ENCODE data around the gene CDK5RAP1. TPM values are rescaled to one million over a fixed set of nuclear protein-coding genes. Genes with fewer than 3 reads are reported as not detected.
"Not testable (repeated sequence)": the region's sequence is repeated elsewhere in the genome, so short reads cannot be mapped to it uniquely, and the experiment has no call there.

The CDK5RAP1 gene
- total RNA-seq, 3 donors from 2014 or later = 52.6 to 55.7 (median 53.8) TPM

DNA sequence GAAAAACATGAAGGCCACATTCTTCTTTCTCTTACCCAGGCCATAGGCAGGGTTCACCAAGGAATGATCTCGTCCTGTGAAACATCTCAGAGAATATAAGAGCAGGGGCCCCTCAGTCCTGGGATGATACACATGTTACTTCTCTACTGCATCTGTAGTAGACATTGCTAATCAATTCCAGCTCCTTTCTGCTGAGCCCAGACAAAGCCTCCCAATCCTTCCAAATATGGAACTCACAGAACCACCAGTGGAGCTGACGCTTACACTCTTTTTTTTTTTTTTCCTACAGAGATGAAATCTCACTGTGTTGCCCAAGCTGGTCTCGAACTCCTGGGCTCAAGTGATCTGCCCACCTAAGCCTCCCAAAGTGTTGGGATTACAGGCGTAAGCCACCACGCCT, 33.1 kb upstream of the CDK5RAP1 start:
- no peaks in the 10 kb centered on the region for H3K4me1 Mint-ChIP-seq (ENCODE audit: low read depth)
- H3K9me3 Mint-ChIP-seq = no peaks in the 10 kb centered on the region
- no peak for DNase-seq
- H3K27me3 Mint-ChIP-seq (ENCODE audit: low read depth) = no peaks in the 10 kb centered on the region
- ATAC-seq = no peak
- H3K4me3 Mint-ChIP-seq = no peak overlapping the region
- no peaks in the 10 kb centered on the region for H3K36me3 Mint-ChIP-seq (ENCODE audit: insufficient read depth)

DNA sequence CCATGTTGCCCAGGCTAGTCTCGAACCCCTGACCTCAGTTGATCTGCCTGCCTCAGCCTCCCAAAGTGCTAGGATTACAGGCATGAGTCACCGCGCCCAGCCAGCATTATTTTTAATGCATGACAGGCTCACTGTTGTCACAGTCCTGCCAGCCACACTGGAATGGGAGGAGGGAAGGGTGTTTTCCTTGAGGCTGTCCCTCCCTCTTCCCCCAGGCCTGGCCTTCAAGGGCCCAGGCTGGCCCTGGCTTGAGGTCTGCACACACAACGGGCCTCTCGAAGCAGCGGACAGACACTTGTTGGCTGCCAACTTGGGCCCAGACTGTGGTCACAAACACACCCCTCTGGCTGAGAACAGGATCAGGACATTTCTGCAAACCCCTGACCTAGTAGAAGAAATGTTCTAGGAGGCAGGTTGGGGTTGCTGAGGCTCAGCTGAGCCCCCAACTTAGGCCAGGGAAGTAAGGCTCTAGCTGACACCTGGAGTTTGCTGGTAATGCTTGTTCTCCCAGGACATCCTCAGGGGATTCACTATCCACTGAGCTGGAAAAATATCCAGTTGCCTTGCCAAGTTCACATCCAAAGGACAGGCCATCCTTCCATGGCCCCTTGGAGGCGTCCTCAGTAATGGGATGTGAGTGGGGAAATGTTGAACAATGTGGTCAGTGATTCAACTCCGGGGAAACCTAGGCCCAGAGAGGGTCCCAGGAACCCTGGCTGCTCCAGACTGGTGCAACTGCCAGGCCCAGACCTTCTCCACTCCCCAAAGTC, 32.3 kb upstream of the CDK5RAP1 start:
- H3K9me3 Mint-ChIP-seq = no peaks in the 10 kb centered on the region
- no peaks in the 10 kb centered on the region for H3K36me3 Mint-ChIP-seq (ENCODE audit: insufficient read depth)
- no peaks in the 10 kb centered on the region for H3K4me1 Mint-ChIP-seq (ENCODE audit: low read depth)
- ATAC-seq = no peak
- DNase-seq = no peak
- H3K4me3 Mint-ChIP-seq = no peak overlapping the region
- no peaks in the 10 kb centered on the region for H3K27me3 Mint-ChIP-seq (ENCODE audit: low read depth)

DNA sequence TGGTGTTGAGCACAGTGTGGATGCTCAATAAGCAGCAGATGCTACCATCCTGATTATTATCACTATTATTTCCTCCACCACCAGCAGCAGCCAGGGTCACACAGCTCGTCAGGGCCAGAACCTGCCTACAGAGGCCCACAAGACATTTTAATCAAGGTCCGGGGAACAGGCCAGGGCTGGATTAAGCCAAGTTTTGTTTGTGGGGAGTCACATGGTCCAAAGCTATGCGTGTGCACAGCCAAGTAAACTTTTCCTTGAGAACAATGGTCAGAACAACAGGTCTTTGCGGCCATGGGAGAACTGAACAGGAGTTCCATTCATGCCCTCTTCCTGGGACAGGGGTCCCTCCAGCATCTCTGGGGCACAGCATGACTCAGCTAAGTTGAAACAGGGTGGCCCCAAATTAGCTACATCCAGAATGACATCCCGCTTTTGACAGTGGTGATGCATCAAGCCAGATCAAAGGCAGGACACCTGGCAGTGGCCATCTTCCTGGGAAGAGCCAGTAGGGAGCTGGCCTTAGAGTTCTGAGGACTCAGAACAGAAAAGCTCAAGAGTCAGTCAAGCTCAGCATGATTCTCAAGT, 30.6 kb upstream of the CDK5RAP1 start:
- Mint-ChIP-seq H3K9me3 (no peaks in the 10 kb centered on the region), H3K4me1 (ENCODE audit: low read depth) (no peaks in the 10 kb centered on the region), H3K27me3 (ENCODE audit: low read depth) (no peaks in the 10 kb centered on the region), H3K4me3 (no peak overlapping the region), H3K36me3 (ENCODE audit: insufficient read depth) (no peaks in the 10 kb centered on the region)
- ATAC-seq (no peak), DNase-seq (no peak)

DNA sequence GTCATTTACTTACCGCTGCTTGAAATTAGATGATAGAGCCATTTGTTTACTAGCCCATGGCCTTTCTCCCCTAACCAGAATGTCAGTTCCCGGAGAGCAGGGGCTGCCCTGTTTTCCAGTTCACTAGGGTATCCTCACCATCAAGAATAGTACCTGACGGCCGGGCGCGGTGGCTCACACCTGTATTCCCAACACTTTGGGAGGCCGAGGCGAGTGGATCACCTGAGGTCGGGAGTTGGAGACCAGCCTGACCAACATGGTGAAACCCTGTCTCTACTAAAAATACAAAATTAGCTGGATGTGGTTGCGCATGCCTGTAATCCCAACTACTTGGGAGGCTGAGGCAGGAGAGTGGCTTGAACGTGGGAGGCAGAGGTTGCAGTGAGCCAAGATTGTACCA, 22.6 kb upstream of the CDK5RAP1 start:
- not testable (repeated sequence) for H3K27me3 Mint-ChIP-seq (ENCODE audit: low read depth); H3K4me3 Mint-ChIP-seq; DNase-seq; H3K36me3 Mint-ChIP-seq (ENCODE audit: insufficient read depth); H3K4me1 Mint-ChIP-seq (ENCODE audit: low read depth); ATAC-seq; H3K9me3 Mint-ChIP-seq

DNA sequence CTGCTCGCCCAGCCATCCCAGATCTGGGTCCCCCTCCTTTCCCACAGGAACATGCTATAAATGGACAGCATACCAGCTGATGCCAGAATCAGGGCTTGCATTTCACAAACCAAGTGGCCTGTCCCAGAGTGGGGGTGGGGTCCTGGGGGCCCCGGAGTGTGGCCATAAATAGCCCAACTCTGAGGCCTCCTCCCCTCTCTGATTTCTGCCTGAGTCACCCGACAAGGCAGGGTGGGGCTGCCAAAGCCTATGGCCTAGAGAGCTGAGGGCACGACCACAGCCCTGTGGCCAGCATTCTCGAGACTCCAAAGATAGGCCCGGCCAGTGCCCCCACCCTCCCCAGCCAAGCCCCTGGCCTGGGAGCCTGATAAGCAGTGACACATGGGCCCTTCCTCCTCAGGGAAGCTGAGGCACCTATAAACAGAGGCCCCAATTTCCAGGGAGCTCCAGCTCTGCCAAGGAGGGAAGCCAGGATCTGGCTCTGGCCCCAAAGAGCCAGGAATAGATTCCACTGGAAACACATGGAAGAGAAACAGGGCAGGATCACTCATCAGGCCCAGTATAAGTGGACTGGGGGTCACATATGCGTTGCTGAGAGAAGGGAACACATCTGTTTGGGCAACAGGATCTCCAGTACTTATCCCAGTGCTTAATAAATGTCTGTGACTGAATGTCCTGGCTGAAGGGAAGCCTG, 22.0 kb upstream of the CDK5RAP1 start:
- no peak for DNase-seq
- no peaks in the 10 kb centered on the region for H3K36me3 Mint-ChIP-seq (ENCODE audit: insufficient read depth)
- no peak for ATAC-seq
- H3K4me3 Mint-ChIP-seq = no peak overlapping the region
- no peaks in the 10 kb centered on the region for H3K9me3 Mint-ChIP-seq
- H3K4me1 Mint-ChIP-seq (ENCODE audit: low read depth) = no peaks in the 10 kb centered on the region
- H3K27me3 Mint-ChIP-seq (ENCODE audit: low read depth) = no peaks in the 10 kb centered on the region

DNA sequence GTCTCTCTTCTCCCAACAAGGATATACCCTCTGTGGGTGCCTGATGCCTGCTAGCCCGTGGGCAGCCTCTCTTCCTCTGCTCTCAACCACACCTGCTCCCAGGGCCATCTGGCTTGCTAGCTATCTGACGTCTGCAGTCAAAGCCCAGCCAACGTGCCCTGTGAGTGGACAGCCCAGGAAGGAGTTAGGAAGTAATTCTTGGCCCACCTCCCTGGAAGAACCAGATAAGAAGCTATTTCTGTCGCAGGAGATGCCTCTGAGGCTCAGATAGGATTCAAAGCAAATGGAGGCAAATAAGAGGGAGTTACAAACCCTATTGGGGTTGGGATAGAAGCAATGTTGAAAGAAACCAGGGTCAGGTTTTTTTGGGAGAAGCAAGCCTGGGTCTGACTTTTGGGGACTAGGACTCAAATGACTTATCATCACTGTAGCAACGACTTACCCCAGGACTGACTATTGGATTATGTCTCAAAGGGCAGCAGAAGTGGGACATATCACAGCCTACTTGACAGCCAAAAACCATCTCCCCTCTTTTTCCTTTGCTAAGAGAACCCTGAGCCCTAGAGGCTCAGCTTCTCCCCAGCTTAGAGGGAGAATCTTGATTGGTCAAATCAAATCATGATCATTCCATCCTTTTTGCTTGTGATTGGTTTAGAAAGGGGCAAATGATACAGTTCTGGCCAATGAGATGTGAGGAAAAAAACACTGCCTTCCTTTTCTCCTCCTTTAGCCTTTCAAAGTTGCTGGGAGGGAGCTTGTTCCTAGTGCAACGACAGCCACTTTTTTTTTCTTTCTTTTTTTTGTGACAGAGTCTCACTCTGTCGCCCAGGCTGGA, 18.0 kb upstream of the CDK5RAP1 start:
- no peak for ATAC-seq

DNA sequence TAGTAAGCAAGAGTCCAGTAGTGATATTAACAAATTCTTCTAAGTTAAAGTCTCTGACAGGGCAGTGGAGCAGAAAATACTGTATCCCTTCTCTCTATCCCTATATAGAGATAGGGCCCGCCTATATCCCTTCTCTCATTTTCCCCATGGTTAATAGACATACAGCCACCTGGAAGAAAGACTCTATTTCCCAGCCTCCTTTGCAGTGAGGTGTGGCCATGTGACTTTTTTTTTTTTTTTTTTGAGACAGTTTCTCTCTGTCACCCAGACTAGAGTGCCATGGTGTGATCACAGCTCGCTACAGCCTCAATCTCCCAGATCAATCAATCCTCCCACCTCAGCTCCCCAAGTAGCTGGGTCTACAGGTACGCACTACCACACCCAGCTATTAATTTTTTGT, 16.7 kb upstream of the CDK5RAP1 start:
- DNase-seq (no peak), ATAC-seq (no peak)
- H3K4me3 Mint-ChIP-seq = no peak overlapping the region
- H3K9me3 Mint-ChIP-seq = no peaks in the 10 kb centered on the region
- H3K36me3 Mint-ChIP-seq (ENCODE audit: insufficient read depth) = no peaks in the 10 kb centered on the region
- H3K27me3 Mint-ChIP-seq (ENCODE audit: low read depth) = no peaks in the 10 kb centered on the region
- H3K4me1 Mint-ChIP-seq (ENCODE audit: low read depth) = no peaks in the 10 kb centered on the region

More for the DNA sequence above, 18.0 kb upstream of the CDK5RAP1 start:
- H3K4me3 Mint-ChIP-seq = no peak overlapping the region
- H3K27me3 Mint-ChIP-seq (ENCODE audit: low read depth) = no peaks in the 10 kb centered on the region
- no peaks in the 10 kb centered on the region for H3K4me1 Mint-ChIP-seq (ENCODE audit: low read depth)
- H3K36me3 Mint-ChIP-seq (ENCODE audit: insufficient read depth) = no peaks in the 10 kb centered on the region
- DNase-seq = no peak
- H3K9me3 Mint-ChIP-seq = no peaks in the 10 kb centered on the region

DNA sequence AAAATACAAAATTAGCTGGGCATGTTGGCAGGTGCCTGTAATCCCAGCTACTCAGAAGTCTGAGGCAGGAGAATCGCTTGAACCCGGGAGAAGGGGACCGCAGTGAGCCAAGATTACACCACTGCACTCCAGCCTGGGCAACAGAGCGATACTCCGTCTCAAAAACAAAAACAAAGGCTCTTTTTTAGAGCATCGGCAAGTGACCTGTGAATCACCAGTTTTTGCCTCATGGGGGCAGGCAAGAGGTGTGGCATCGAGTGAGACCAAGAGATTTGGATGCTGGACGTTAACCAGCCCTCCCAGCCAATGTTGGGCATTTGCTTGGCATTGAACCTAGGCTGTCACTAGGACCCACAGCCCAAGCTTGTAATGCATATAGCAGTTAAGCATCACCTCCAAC, 14.6 kb upstream of the CDK5RAP1 start:
- Mint-ChIP-seq H3K4me1 (ENCODE audit: low read depth) (no peaks in the 10 kb centered on the region), H3K9me3 (no peaks in the 10 kb centered on the region)

DNA sequence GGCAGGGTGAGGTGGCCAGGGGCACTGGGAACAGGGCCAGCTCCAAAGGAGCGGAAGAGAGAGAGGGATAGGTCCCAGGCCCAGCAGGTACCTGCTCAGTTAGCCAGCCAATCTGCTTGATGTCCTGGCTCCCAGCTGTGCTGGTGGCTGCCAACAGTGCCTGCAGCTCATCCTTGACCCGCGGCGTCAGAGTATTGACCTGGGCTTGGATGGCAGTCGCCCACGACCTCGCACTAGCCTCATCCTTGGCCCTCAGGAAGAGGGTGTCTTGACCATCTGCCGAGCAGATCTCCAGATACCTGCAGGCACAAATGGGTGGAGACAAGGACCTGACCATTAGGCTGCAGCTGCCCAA, 11.1 kb upstream of the CDK5RAP1 start:
- ATAC-seq (no peak), DNase-seq (no peak)
- Mint-ChIP-seq H3K36me3 (ENCODE audit: insufficient read depth) (peaks cover 9% of the 10 kb centered on the region), H3K4me3 (no peak overlapping the region), H3K4me1 (ENCODE audit: low read depth) (no peaks in the 10 kb centered on the region), H3K27me3 (ENCODE audit: low read depth) (no peaks in the 10 kb centered on the region), H3K9me3 (no peaks in the 10 kb centered on the region)

More for the DNA sequence above, 14.6 kb upstream of the CDK5RAP1 start:
- DNase-seq (no peak), ATAC-seq (no peak)
- no peak overlapping the region for H3K4me3 Mint-ChIP-seq
- H3K36me3 Mint-ChIP-seq (ENCODE audit: insufficient read depth) = peaks cover 4% of the 10 kb centered on the region
- no peaks in the 10 kb centered on the region for H3K27me3 Mint-ChIP-seq (ENCODE audit: low read depth)

DNA sequence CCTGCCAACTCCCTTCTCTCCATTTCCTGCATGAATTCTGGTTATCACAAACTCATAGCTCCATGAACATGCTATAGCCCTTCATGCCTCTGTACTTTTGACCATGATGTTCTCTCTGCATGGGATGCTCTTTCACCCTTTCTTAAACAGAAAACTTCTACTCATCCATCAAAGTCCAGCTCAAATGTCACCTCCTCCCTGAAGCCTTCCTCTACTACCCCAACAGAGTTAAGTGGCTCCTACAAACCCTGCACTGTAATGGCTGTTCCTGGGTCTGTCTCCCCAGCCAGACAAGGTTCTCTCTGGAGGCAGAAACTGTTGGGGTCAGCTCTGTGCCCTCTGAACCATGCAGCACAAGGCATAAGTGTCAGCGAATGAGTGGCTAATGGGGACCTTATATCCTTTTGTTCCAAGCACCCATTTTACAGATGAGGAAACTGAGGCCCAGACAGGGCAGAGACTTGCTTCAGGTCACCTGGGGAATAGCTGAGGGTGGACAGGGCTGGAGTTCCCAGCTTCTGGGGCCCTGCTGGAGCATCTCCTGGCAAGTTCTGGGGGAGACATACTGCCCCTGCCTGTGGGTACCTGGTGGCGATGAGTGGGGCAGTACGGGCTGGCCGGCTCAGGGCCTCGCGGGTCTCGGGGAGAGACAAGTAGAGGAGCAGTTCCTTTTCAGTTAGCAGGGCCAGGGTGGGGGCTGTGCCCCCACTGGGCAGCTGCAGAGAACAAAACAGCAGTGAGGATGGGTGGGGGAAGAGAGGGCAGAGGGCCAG, 10.6 kb upstream of the CDK5RAP1 start:
- no peaks in the 10 kb centered on the region for H3K4me1 Mint-ChIP-seq (ENCODE audit: low read depth)
- no peaks in the 10 kb centered on the region for H3K9me3 Mint-ChIP-seq
- ATAC-seq (no peak), DNase-seq (no peak)
- H3K36me3 Mint-ChIP-seq (ENCODE audit: insufficient read depth) = peaks cover 14% of the 10 kb centered on the region
- H3K4me3 Mint-ChIP-seq = no peak overlapping the region
- H3K27me3 Mint-ChIP-seq (ENCODE audit: low read depth) = no peaks in the 10 kb centered on the region

DNA sequence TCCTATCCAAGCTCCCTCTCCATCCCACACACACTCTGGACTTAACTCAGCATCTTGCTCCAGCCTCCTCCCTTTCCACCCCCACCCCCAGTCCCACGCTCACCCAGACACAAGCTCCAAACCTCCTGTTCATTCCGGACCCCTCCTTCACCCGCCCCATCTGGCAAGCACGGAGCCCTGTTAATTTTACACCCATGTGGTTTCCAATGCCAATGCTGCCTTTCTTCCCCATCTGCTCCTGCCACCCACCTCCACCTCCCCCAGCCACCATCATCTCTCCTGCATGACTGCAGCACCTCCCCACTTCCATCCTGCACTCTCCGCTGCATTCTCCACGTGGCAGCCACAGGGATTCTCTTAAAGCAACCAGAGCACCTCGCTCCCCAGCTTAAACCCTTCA, 9.9 kb upstream of the CDK5RAP1 start:
- Mint-ChIP-seq H3K27me3 (ENCODE audit: low read depth) (no peaks in the 10 kb centered on the region), H3K4me3 (no peak overlapping the region), H3K4me1 (ENCODE audit: low read depth) (no peaks in the 10 kb centered on the region), H3K36me3 (ENCODE audit: insufficient read depth) (peaks cover 14% of the 10 kb centered on the region), H3K9me3 (no peaks in the 10 kb centered on the region)
- DNase-seq (no peak), ATAC-seq (no peak)

DNA sequence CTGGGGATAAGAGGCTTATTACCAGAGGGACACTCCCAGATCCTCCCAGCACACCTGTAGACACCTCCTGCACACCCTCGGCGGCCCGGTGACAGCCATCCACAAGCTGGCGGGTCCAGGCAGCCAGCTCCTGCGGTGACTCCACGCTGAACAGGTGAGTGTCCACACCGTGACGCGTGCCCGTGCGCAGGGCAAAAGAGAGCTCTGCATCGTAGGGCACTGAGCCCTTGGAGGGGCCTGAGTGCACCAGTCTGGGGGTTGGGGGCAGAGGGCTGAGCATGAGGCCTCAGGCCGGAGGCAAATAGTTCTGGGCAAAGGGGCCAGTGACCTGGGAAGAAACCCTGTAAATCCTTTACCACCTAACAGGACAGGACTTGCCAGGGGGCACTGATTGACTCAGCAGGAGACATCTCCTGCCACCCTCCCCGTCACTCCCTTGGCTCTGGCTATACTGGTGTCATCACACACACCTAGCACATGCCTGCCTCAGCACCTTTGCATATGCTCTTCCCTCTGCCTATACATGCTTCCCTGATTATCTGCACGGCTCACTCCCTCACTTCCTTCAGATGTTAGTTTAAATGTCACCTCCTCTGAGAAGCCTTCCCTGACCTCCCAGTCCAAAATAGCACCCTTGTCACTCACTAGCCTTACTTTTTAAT, 8.9 kb upstream of the CDK5RAP1 start:
- Mint-ChIP-seq H3K4me1 (ENCODE audit: low read depth) (no peaks in the 10 kb centered on the region), H3K27me3 (ENCODE audit: low read depth) (no peaks in the 10 kb centered on the region), H3K4me3 (no peak overlapping the region), H3K36me3 (ENCODE audit: insufficient read depth) (peaks cover 14% of the 10 kb centered on the region), H3K9me3 (no peaks in the 10 kb centered on the region)
- no peak for ATAC-seq
- no peak for DNase-seq

All from activated T-cell treated with anti-CD3 and anti-CD28 coated beads, Interleukin-2, amount 50 U/mL, for 4 hours (primary cell).